Suprapubic skin (tissue), 3 donors: ENCODE measurements around the gene OSBPL3.

ENCODE experiments used
- POLR2A ChIP-seq, 2 donors: fragments of 450-650 bp; IDR thresholded peaks; one replicate each; pipeline ENCODE4 v1.6.1; 2017; ENCODE audit warnings: antibody characterized with exemption in 2 of 2, mild to moderate bottlenecking in 2 of 2, moderate library complexity in 2 of 2
- TF ChIP-seq, protein P1 (sequence below), 2 donors: fragments of 200-600 bp in 1 of 2; fragments of 450-650 bp in 1 of 2; sonication (generic) in 1 of 2; IDR thresholded peaks; one replicate each; pipeline ENCODE4 v1.5.1; 2016 to 2019; ENCODE audit warnings: antibody characterized with exemption in 2 of 2, mild to moderate bottlenecking in 1 of 2, moderate library complexity in 1 of 2

- TF ChIP-seq, protein P1, sequence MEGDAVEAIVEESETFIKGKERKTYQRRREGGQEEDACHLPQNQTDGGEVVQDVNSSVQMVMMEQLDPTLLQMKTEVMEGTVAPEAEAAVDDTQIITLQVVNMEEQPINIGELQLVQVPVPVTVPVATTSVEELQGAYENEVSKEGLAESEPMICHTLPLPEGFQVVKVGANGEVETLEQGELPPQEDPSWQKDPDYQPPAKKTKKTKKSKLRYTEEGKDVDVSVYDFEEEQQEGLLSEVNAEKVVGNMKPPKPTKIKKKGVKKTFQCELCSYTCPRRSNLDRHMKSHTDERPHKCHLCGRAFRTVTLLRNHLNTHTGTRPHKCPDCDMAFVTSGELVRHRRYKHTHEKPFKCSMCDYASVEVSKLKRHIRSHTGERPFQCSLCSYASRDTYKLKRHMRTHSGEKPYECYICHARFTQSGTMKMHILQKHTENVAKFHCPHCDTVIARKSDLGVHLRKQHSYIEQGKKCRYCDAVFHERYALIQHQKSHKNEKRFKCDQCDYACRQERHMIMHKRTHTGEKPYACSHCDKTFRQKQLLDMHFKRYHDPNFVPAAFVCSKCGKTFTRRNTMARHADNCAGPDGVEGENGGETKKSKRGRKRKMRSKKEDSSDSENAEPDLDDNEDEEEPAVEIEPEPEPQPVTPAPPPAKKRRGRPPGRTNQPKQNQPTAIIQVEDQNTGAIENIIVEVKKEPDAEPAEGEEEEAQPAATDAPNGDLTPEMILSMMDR (IDR thresholded peaks at IDR 0.05), result no peak
- no peak for TF ChIP-seq POLR2A (IDR thresholded peaks at IDR 0.05)
Observed at GRCh38 chr7:24820730-24821044, 159.3 kb downstream of the OSBPL3 start.
